ENCODE results near the gene RAB9B.

DNA sequence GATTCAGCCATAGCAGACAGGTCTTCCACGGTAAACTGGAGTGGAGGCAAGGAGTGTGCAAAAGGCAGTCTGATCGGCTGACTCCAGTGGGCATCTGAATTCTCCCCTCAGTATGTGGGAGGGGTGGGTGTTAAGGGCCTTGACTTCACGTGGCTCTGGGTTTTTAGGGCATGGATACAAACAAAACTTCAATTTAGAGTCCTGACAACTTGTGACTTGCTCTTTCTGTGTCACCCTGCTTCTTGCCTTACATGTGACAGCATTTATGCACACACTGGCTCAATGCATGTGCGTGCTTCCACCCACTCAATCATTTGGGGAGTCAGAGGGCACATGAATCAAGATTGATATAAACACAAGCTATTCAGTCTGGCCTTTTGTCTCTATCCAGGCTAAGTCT is 37.9 kb downstream of the RAB9B start:
- TF ChIP-seq, protein P1, sequence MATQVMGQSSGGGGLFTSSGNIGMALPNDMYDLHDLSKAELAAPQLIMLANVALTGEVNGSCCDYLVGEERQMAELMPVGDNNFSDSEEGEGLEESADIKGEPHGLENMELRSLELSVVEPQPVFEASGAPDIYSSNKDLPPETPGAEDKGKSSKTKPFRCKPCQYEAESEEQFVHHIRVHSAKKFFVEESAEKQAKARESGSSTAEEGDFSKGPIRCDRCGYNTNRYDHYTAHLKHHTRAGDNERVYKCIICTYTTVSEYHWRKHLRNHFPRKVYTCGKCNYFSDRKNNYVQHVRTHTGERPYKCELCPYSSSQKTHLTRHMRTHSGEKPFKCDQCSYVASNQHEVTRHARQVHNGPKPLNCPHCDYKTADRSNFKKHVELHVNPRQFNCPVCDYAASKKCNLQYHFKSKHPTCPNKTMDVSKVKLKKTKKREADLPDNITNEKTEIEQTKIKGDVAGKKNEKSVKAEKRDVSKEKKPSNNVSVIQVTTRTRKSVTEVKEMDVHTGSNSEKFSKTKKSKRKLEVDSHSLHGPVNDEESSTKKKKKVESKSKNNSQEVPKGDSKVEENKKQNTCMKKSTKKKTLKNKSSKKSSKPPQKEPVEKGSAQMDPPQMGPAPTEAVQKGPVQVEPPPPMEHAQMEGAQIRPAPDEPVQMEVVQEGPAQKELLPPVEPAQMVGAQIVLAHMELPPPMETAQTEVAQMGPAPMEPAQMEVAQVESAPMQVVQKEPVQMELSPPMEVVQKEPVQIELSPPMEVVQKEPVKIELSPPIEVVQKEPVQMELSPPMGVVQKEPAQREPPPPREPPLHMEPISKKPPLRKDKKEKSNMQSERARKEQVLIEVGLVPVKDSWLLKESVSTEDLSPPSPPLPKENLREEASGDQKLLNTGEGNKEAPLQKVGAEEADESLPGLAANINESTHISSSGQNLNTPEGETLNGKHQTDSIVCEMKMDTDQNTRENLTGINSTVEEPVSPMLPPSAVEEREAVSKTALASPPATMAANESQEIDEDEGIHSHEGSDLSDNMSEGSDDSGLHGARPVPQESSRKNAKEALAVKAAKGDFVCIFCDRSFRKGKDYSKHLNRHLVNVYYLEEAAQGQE (IDR thresholded peaks at IDR 0.05; ENCODE audit: low read depth, low read length), result no peak
- TF ChIP-seq, protein P2, sequence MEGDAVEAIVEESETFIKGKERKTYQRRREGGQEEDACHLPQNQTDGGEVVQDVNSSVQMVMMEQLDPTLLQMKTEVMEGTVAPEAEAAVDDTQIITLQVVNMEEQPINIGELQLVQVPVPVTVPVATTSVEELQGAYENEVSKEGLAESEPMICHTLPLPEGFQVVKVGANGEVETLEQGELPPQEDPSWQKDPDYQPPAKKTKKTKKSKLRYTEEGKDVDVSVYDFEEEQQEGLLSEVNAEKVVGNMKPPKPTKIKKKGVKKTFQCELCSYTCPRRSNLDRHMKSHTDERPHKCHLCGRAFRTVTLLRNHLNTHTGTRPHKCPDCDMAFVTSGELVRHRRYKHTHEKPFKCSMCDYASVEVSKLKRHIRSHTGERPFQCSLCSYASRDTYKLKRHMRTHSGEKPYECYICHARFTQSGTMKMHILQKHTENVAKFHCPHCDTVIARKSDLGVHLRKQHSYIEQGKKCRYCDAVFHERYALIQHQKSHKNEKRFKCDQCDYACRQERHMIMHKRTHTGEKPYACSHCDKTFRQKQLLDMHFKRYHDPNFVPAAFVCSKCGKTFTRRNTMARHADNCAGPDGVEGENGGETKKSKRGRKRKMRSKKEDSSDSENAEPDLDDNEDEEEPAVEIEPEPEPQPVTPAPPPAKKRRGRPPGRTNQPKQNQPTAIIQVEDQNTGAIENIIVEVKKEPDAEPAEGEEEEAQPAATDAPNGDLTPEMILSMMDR (IDR thresholded peaks at IDR 0.05), result no peak
- TF ChIP-seq RAD21 (IDR thresholded peaks at IDR 0.05; ENCODE audit: low read length) (no peak), ELF1 (IDR thresholded peaks at IDR 0.05) (no peak), EZH2phosphoT487 (IDR thresholded peaks at IDR 0.05; ENCODE audit: borderline replicate concordance, low read depth) (no peak), SIN3A (IDR thresholded peaks at IDR 0.05; ENCODE audit: borderline replicate concordance, low read depth, low read length) (no peak)
- TF ChIP-seq, protein P3, sequence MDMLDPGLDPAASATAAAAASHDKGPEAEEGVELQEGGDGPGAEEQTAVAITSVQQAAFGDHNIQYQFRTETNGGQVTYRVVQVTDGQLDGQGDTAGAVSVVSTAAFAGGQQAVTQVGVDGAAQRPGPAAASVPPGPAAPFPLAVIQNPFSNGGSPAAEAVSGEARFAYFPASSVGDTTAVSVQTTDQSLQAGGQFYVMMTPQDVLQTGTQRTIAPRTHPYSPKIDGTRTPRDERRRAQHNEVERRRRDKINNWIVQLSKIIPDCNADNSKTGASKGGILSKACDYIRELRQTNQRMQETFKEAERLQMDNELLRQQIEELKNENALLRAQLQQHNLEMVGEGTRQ (IDR thresholded peaks at IDR 0.05; ENCODE audit: borderline replicate concordance, low read depth, low read length), result no peak
- TF ChIP-seq, protein P4, sequence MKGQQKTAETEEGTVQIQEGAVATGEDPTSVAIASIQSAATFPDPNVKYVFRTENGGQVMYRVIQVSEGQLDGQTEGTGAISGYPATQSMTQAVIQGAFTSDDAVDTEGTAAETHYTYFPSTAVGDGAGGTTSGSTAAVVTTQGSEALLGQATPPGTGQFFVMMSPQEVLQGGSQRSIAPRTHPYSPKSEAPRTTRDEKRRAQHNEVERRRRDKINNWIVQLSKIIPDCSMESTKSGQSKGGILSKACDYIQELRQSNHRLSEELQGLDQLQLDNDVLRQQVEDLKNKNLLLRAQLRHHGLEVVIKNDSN (IDR thresholded peaks at IDR 0.05; ENCODE audit: borderline replicate concordance, low read depth), result no peak
